ENCODE results near the gene TTC14. TPM values are rescaled to one million over a fixed set of nuclear protein-coding genes. Genes with fewer than 3 reads are reported as not detected.

Gene TTC14, protein sequence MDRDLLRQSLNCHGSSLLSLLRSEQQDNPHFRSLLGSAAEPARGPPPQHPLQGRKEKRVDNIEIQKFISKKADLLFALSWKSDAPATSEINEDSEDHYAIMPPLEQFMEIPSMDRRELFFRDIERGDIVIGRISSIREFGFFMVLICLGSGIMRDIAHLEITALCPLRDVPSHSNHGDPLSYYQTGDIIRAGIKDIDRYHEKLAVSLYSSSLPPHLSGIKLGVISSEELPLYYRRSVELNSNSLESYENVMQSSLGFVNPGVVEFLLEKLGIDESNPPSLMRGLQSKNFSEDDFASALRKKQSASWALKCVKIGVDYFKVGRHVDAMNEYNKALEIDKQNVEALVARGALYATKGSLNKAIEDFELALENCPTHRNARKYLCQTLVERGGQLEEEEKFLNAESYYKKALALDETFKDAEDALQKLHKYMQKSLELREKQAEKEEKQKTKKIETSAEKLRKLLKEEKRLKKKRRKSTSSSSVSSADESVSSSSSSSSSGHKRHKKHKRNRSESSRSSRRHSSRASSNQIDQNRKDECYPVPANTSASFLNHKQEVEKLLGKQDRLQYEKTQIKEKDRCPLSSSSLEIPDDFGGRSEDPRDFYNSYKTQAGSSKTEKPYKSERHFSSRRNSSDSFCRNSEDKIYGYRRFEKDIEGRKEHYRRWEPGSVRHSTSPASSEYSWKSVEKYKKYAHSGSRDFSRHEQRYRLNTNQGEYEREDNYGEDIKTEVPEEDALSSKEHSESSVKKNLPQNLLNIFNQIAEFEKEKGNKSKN
- 71.4 TPM for total RNA-seq (2021; ENCODE audit: unreplicated experiment)
- 26.2 TPM for polyA plus RNA-seq (2012; ENCODE audit: insufficient read length)
- percentile 95 among the genes with signal in this experiment for Bru-seq, nascent RNA
- percentile 99 among the genes with signal in this experiment for BruChase-seq, experiment 1, labeled RNA remaining after a 2-hour chase
- BruChase-seq, experiment 2, labeled RNA remaining after a 6-hour chase: percentile 97 among the genes with signal in this experiment
- long read RNA-seq, full-length matches to known transcripts: 48 of 100 reads
- long read RNA-seq, partial matches to known transcripts: 20 of 100 reads
- long read RNA-seq, other reads (novel, unspliced or antisense): 32 of 100 reads

DNA sequence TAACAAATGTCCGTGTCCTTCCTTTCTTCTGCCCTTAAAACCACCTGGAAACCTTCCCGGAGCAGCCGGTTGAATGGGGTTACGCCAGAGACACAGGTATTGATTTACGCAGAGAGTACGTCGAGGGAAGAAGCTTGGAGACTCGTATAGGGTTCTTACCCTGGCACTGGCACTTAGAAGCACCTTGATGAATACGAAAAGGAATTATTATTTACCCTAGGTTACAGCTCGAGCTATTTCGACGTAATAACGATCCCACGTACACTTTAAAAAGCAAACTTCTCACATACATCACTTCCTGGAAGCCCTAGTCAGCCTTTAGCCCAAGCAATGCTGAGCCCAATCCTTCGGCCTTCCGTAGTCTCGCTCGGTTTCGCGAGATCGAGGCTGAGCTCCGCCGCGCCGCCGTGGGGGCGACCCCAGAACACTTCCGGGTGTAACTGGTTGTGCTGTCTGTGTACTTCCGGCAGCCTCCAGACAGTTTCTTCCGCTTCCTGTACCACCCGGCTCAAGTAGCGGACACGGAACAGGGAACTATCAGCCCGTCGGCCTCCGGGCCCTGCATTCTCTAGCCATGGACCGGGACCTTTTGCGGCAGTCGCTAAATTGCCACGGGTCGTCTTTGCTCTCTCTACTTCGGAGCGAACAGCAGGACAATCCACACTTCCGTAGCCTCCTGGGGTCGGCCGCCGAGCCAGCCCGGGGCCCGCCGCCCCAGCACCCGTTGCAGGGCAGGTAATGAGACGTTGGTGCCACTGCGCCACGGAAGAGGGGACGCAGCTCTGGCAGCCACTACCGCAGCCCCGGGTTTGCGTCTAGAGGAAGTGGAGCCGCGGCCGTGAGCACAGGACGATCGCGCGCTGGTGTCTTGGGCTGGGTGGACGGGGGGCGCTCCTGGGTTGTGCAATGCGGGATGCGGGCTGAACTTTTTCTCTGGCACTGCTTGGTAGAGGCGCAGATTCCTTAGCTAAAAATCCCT is at the start of gene TTC14:
Gene TTC14, plus strand, starts transcription at position 476 of the 979 bp plus-strand sequence. Its CDS starts 99 bp downstream, at position 575.
- in situ Hi-C loops (cut with HindIII; ENCODE audit: low pct_unique_long_range_greater_than_20kb, low sequenced_read_pairs) (no loop called here), intact Hi-C loops (cut with micrococcal nuclease; ENCODE audit: unreplicated experiment) (no loop called here)
- Histone ChIP-seq H3K4me1 (ENCODE audit: control insufficient read depth, insufficient read depth, low read length) (peaks cover 9% of the 10 kb centered on the region; the same call in 1 of the 2 replicates), H3K4me3 (ENCODE audit: low read depth in 2 of 2, low read length in 2 of 2) (peak within 1 kb of the TSS; percentile 86 to 89), H3K36me3 (ENCODE audit: control insufficient read depth, insufficient read depth, low read length) (peaks cover 29% of the 10 kb centered on the region), H3K27me3 (ENCODE audit: control insufficient read depth, insufficient read depth, low read length) (no peaks in the 10 kb centered on the region), H3K9me3 (ENCODE audit: control insufficient read depth, insufficient read depth, low read depth, low read length) (no peaks in the 10 kb centered on the region), H3K27ac (ENCODE audit: low read length) (peak within 1 kb of the TSS; percentile 98)
- DNase-seq (ENCODE audit: low read depth, low spot score) (peak; percentile 89), ATAC-seq (peak; percentile 100)
- ChIA-PET CTCF (interaction anchor here (1.0 kb wide), 1 partner anchor 790 kb away, joined by 3 read pairs; no protein-coding TSS in a partner anchor), POLR2A (interaction anchor here (0.5 to 1.0 kb wide), 3 partner anchors 8 to 327 kb away, joined by 3 to 4 read pairs (median 4); no protein-coding TSS in a partner anchor)
- TF ChIP-seq TCF7L2 (IDR thresholded peaks at IDR 0.05; ENCODE audit: low read depth, low read length) (no peak; the same call in 1 of the 2 replicates), SIN3A (IDR thresholded peaks at IDR 0.05; ENCODE audit: borderline replicate concordance, insufficient read depth, low read depth, low read length) (peak; percentile 75; the same call in 1 of the 2 replicates), POLR2AphosphoS5 (IDR thresholded peaks at IDR 0.05; ENCODE audit: low read depth, low read length) (peak; percentile 98)
- TF ChIP-seq, protein P1, sequence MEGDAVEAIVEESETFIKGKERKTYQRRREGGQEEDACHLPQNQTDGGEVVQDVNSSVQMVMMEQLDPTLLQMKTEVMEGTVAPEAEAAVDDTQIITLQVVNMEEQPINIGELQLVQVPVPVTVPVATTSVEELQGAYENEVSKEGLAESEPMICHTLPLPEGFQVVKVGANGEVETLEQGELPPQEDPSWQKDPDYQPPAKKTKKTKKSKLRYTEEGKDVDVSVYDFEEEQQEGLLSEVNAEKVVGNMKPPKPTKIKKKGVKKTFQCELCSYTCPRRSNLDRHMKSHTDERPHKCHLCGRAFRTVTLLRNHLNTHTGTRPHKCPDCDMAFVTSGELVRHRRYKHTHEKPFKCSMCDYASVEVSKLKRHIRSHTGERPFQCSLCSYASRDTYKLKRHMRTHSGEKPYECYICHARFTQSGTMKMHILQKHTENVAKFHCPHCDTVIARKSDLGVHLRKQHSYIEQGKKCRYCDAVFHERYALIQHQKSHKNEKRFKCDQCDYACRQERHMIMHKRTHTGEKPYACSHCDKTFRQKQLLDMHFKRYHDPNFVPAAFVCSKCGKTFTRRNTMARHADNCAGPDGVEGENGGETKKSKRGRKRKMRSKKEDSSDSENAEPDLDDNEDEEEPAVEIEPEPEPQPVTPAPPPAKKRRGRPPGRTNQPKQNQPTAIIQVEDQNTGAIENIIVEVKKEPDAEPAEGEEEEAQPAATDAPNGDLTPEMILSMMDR (IDR thresholded peaks at IDR 0.05): peak; percentile 30; the same call in 1 of the 2 replicates
- TF ChIP-seq, protein P2, sequence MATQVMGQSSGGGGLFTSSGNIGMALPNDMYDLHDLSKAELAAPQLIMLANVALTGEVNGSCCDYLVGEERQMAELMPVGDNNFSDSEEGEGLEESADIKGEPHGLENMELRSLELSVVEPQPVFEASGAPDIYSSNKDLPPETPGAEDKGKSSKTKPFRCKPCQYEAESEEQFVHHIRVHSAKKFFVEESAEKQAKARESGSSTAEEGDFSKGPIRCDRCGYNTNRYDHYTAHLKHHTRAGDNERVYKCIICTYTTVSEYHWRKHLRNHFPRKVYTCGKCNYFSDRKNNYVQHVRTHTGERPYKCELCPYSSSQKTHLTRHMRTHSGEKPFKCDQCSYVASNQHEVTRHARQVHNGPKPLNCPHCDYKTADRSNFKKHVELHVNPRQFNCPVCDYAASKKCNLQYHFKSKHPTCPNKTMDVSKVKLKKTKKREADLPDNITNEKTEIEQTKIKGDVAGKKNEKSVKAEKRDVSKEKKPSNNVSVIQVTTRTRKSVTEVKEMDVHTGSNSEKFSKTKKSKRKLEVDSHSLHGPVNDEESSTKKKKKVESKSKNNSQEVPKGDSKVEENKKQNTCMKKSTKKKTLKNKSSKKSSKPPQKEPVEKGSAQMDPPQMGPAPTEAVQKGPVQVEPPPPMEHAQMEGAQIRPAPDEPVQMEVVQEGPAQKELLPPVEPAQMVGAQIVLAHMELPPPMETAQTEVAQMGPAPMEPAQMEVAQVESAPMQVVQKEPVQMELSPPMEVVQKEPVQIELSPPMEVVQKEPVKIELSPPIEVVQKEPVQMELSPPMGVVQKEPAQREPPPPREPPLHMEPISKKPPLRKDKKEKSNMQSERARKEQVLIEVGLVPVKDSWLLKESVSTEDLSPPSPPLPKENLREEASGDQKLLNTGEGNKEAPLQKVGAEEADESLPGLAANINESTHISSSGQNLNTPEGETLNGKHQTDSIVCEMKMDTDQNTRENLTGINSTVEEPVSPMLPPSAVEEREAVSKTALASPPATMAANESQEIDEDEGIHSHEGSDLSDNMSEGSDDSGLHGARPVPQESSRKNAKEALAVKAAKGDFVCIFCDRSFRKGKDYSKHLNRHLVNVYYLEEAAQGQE (IDR thresholded peaks at IDR 0.05; ENCODE audit: insufficient read depth in 1 of 2, low read depth in 2 of 2, low read length in 1 of 2): peak in 1 of 2 experiments; percentile 53; a peak in 1 of 4 replicates
- BruUV-seq (replicated peaks): TSS peak; percentile 99

Measured in Panc1 (cell line).